WTC11 (cell line): ENCODE measurements around the gene ASIP. TPM values are rescaled to one million over a fixed set of nuclear protein-coding genes. Genes with fewer than 3 reads are reported as not detected.
A peak's percentile ranks its signal among the peaks of the same experiment; 100 is the strongest.

ENCODE experiments used
- ATAC-seq: fragments of 200-7000 bp; cut with Tn5 transposase; 2 replicates; pipeline ENCODE4 v1.10.0; 2021; ENCODE audit warnings: mild to moderate bottlenecking, moderate library complexity
- CTCF ChIA-PET: fragments of 300-600 bp; sonication (Branson Sonifier 250); formaldehyde crosslinking; loops from one replicate; lab custom pipeline; 2021; ENCODE audit warnings: antibody characterized with exemption; lab: Charles Lee
- POLR2A ChIA-PET: fragments of 350-600 bp; sonication (Branson Sonifier 250); formaldehyde crosslinking; loops from one replicate; lab custom pipeline; 2021; ENCODE audit warnings: antibody characterized with exemption; lab: Charles Lee
- DNase-seq: peaks from one replicate; pipeline ENCODE4 v3.0.0; 2021; ENCODE audit warnings: low spot score
- H3K27ac Mint-ChIP-seq: 2 replicates; pipeline ENCODE4 v1.8.0; 2021; ENCODE audit warnings: mixed read lengths
- H3K27me3 Mint-ChIP-seq: 2 replicates; pipeline ENCODE4 v1.8.0; 2021; ENCODE audit warnings: low read depth, mild to moderate bottlenecking, moderate library complexity, mixed read lengths
- H3K36me3 Mint-ChIP-seq: 2 replicates; pipeline ENCODE4 v1.8.0; 2021; ENCODE audit warnings: mixed read lengths
- H3K4me1 Mint-ChIP-seq: 2 replicates; pipeline ENCODE4 v1.8.0; 2022; ENCODE audit warnings: mixed read lengths
- H3K4me3 Mint-ChIP-seq: 2 replicates; pipeline ENCODE4 v1.8.0; 2021; ENCODE audit warnings: mild to moderate bottlenecking, moderate library complexity, mixed read lengths
- H3K9me3 Mint-ChIP-seq: 2 replicates; pipeline ENCODE4 v1.8.0; 2021; ENCODE audit warnings: mixed read lengths
- CBFB ChIP-seq: sonication (generic); formaldehyde crosslinking; IDR thresholded peaks from 2 replicates; pipeline ENCODE4 v1.8.1; 2022; ENCODE audit warnings: mild to moderate bottlenecking, low read depth, missing genetic modification reagents
- ELF4 ChIP-seq: sonication (generic); formaldehyde crosslinking; IDR thresholded peaks from 2 replicates; pipeline ENCODE4 v1.8.1; 2022; ENCODE audit warnings: low read depth, mild to moderate bottlenecking, moderate library complexity, missing genetic modification reagents
- EMX1 ChIP-seq: fragments of 250-450 bp; sonication (Bioruptor Pico); IDR thresholded peaks from 2 replicates; pipeline ENCODE4 v1.8.0; 2021; ENCODE audit warnings: mild to moderate bottlenecking
- ERG ChIP-seq: fragments of 250-450 bp; sonication (Bioruptor Pico); IDR thresholded peaks from 2 replicates; pipeline ENCODE4 v1.8.0; 2021; ENCODE audit warnings: mild to moderate bottlenecking
- ESRRA ChIP-seq: sonication (generic); formaldehyde crosslinking; IDR thresholded peaks from 2 replicates; pipeline ENCODE4 v1.8.1; 2022; ENCODE audit warnings: mild to moderate bottlenecking, missing genetic modification reagents, borderline replicate concordance
- HMGA2 ChIP-seq: fragments of 250-450 bp; sonication (Bioruptor Pico); IDR thresholded peaks from 2 replicates; pipeline ENCODE4 v1.4.0; 2021; ENCODE audit warnings: mild to moderate bottlenecking, moderate library complexity
- HMGXB4 ChIP-seq: sonication (generic); formaldehyde crosslinking; IDR thresholded peaks from 2 replicates; pipeline ENCODE4 v1.8.1; 2023; ENCODE audit warnings: mild to moderate bottlenecking, moderate library complexity, missing genetic modification reagents
- JAZF1 ChIP-seq: fragments of 250-450 bp; sonication (Bioruptor Pico); IDR thresholded peaks from 2 replicates; pipeline ENCODE4 v1.9.0; 2021; ENCODE audit warnings: moderate library complexity, mild to moderate bottlenecking, inconsistent platforms
- KAT7 ChIP-seq: sonication (generic); formaldehyde crosslinking; IDR thresholded peaks from 2 replicates; pipeline ENCODE4 v1.8.1; 2023; ENCODE audit warnings: missing genetic modification reagents, mild to moderate bottlenecking, borderline replicate concordance
- NFE2L1 ChIP-seq: sonication (generic); formaldehyde crosslinking; IDR thresholded peaks from 2 replicates; pipeline ENCODE4 v1.8.1; 2023; ENCODE audit warnings: missing genetic modification reagents
- NFYB ChIP-seq: sonication (generic); formaldehyde crosslinking; conservative IDR thresholded peaks from 2 replicates; pipeline ENCODE4 v1.8.0; 2022; ENCODE audit warnings: low read depth, missing genetic modification reagents
- NR2C2 ChIP-seq: sonication (generic); formaldehyde crosslinking; IDR thresholded peaks from 2 replicates; pipeline ENCODE4 v1.8.0; 2022; ENCODE audit warnings: mild to moderate bottlenecking, missing genetic modification reagents
- PRDM15 ChIP-seq: sonication (generic); formaldehyde crosslinking; IDR thresholded peaks from 2 replicates; pipeline ENCODE4 v1.8.0; 2022; ENCODE audit warnings: missing genetic modification reagents
- RORB ChIP-seq: fragments of 250-450 bp; sonication (Bioruptor Pico); IDR thresholded peaks from 2 replicates; pipeline ENCODE4 v1.9.0; 2021; ENCODE audit warnings: mild to moderate bottlenecking
- SMAD4 ChIP-seq: sonication (generic); formaldehyde crosslinking; IDR thresholded peaks from 2 replicates; pipeline ENCODE4 v1.8.0; 2022; ENCODE audit warnings: mild to moderate bottlenecking, missing genetic modification reagents
- TCF7 ChIP-seq: sonication (generic); formaldehyde crosslinking; IDR thresholded peaks from 2 replicates; pipeline ENCODE4 v1.8.0; 2022; ENCODE audit warnings: mild to moderate bottlenecking, low read depth, missing genetic modification reagents, moderate library complexity
- USF2 ChIP-seq: sonication (generic); formaldehyde crosslinking; IDR thresholded peaks from 2 replicates; pipeline ENCODE4 v1.8.1; 2023; ENCODE audit warnings: mild to moderate bottlenecking, missing genetic modification reagents, moderate library complexity
- ZBTB43 ChIP-seq: sonication (generic); formaldehyde crosslinking; IDR thresholded peaks from 2 replicates; pipeline ENCODE4 v1.8.1; 2023; ENCODE audit warnings: mild to moderate bottlenecking, missing genetic modification reagents
- ZNF219 ChIP-seq: sonication (generic); formaldehyde crosslinking; IDR thresholded peaks from 2 replicates; pipeline ENCODE4 v1.8.0; 2023; ENCODE audit warnings: missing genetic modification reagents, mild to moderate bottlenecking, borderline replicate concordance
- ZNF317 ChIP-seq: sonication (generic); formaldehyde crosslinking; IDR thresholded peaks from 2 replicates; pipeline ENCODE4 v1.8.1; 2023; ENCODE audit warnings: low read depth, mild to moderate bottlenecking, moderate library complexity, missing genetic modification reagents, borderline replicate concordance
- ZNF512 ChIP-seq: sonication (generic); formaldehyde crosslinking; IDR thresholded peaks from 2 replicates; pipeline ENCODE4 v1.8.1; 2022; ENCODE audit warnings: missing genetic modification reagents, borderline replicate concordance
- ZNF671 ChIP-seq: fragments of 250-450 bp; sonication (Bioruptor Pico); IDR thresholded peaks from 2 replicates; pipeline ENCODE4 v1.8.0; 2021; ENCODE audit warnings: mild to moderate bottlenecking
- total RNA-seq: library from RNA; stranded (reverse); gene quantifications from 3 replicates; pipeline ENCODE4 v1.2.3, GENCODE V29; 2021

The ASIP gene
- total RNA-seq, 1 experiment from 2014 or later, result not detected

- Mint-ChIP-seq H3K36me3 (peaks cover 7% of the 10 kb centered on the region; the same call in 1 of the 2 replicates), H3K4me1 (peaks cover 3% of the 10 kb centered on the region; the same call in 1 of the 2 replicates), H3K9me3 (peaks cover 27% of the 10 kb centered on the region), H3K27me3 (peaks cover 2% of the 10 kb centered on the region; the same call in 1 of the 2 replicates), H3K4me3 (no peak overlapping the region), H3K27ac (no peak overlapping the region)
- POLR2A ChIA-PET, result no interaction called here
- TF ChIP-seq JAZF1 (CRISPR knock-in tag) (no peak), ZNF317 (peak; percentile 82; the same call in 1 of the 2 replicates)
- ATAC-seq, result no peak
- CTCF ChIA-PET, result no interaction called here
- no peak for DNase-seq
These were observed 29.6 kb upstream of the ASIP start for GRCh38 chr20:34211591-34211990.

- Mint-ChIP-seq H3K27ac (no peak overlapping the region), H3K4me3 (no peak overlapping the region), H3K36me3 (peaks cover 7% of the 10 kb centered on the region; the same call in 1 of the 2 replicates), H3K9me3 (peaks cover 17% of the 10 kb centered on the region), H3K27me3 (peaks cover 7% of the 10 kb centered on the region), H3K4me1 (peaks cover 5% of the 10 kb centered on the region; the same call in 1 of the 2 replicates)
- DNase-seq (no peak), ATAC-seq (no peak)
- TF ChIP-seq RORB (CRISPR knock-in tag) (no peak), CBFB (CRISPR knock-in tag) (no peak), EMX1 (CRISPR knock-in tag) (no peak), NFYB (no peak)
- POLR2A ChIA-PET, result no interaction called here
- CTCF ChIA-PET, result no interaction called here
These were observed 28.0 kb upstream of the ASIP start for GRCh38 chr20:34213213-34213612.

GRCh38 chr20:34215711-34216381 is 25.4 kb upstream of the ASIP start:
- POLR2A ChIA-PET, result interaction anchor here (0.6 kb wide), 1 partner anchor 118 kb away, joined by 4 read pairs; no protein-coding TSS in a partner anchor
- peak; percentile 87 for DNase-seq
- CTCF ChIA-PET, result interaction anchor here (0.7 to 1.0 kb wide), 3 partner anchors 11 to 307 kb away, joined by 3 read pairs; no protein-coding TSS in a partner anchor
- TF ChIP-seq TCF7 (CRISPR knock-in tag) (no peak), HMGA2 (CRISPR knock-in tag) (no peak), ZNF512 (CRISPR knock-in tag) (no peak), PRDM15 (no peak), ESRRA (CRISPR knock-in tag) (no peak), ZNF219 (CRISPR knock-in tag) (no peak), NFE2L1 (CRISPR knock-in tag) (no peak), SMAD4 (CRISPR knock-in tag) (no peak), ELF4 (CRISPR knock-in tag) (no peak), ZNF671 (CRISPR knock-in tag) (no peak), USF2 (CRISPR knock-in tag) (no peak), ZBTB43 (no peak), KAT7 (no peak), NR2C2 (CRISPR knock-in tag) (no peak), ERG (CRISPR knock-in tag) (no peak), HMGXB4 (CRISPR knock-in tag) (peak; percentile 86)

More at GRCh38 chr20:34215711-34216381, 25.4 kb upstream of the ASIP start:
- H3K36me3 Mint-ChIP-seq, result peaks cover 7% of the 10 kb centered on the region; the same call in 1 of the 2 replicates
- peak overlapping the region; percentile 30; the same call in 1 of the 2 replicates for H3K27ac Mint-ChIP-seq
- H3K9me3 Mint-ChIP-seq, result peaks cover 11% of the 10 kb centered on the region
- ATAC-seq, result peak; percentile 98
- H3K4me1 Mint-ChIP-seq, result peaks cover 5% of the 10 kb centered on the region; the same call in 1 of the 2 replicates
- no peak overlapping the region for H3K4me3 Mint-ChIP-seq
- peaks cover 25% of the 10 kb centered on the region for H3K27me3 Mint-ChIP-seq
